Progenitor cell of endocrine pancreas (in vitro differentiated cells): ENCODE results near the gene TEAD1. TPM values are rescaled to one million over a fixed set of nuclear protein-coding genes. Genes with fewer than 3 reads are reported as not detected.
A peak's percentile ranks its signal among the peaks of the same experiment; 100 is the strongest.

Source experiments
- DNase-seq: peaks from one replicate; pipeline ENCODE4 v3.0.0; 2021; ENCODE audit warnings: low spot score; ENCODE audit not compliant: unreplicated experiment
- H3K27ac Mint-ChIP-seq: 2 replicates; pipeline ENCODE4 v1.8.0; 2021; ENCODE audit warnings: mild to moderate bottlenecking, moderate library complexity, mixed read lengths
- H3K27me3 Mint-ChIP-seq: 2 replicates; pipeline ENCODE4 v1.8.0; 2021; ENCODE audit warnings: mixed read lengths
- H3K36me3 Mint-ChIP-seq: 2 replicates; pipeline ENCODE4 v1.8.0; 2022; ENCODE audit warnings: mixed read lengths; ENCODE audit not compliant: insufficient read depth
- H3K4me1 Mint-ChIP-seq: 2 replicates; pipeline ENCODE4 v1.8.0; 2021; ENCODE audit warnings: low read depth, mixed read lengths
- H3K4me3 Mint-ChIP-seq: 2 replicates; pipeline ENCODE4 v1.8.0; 2021; ENCODE audit warnings: low read depth, mild to moderate bottlenecking, moderate library complexity, mixed read lengths
- H3K9me3 Mint-ChIP-seq: 2 replicates; pipeline ENCODE4 v1.8.0; 2021; ENCODE audit warnings: low read depth, mixed read lengths
- total RNA-seq: library from RNA; stranded (reverse); gene quantifications from 2 replicates; pipeline ENCODE4 v1.2.1, GENCODE V29; 2021
- TF ChIP-seq, protein P1 (sequence below): fragments of 200-600 bp; sonication (generic); IDR thresholded peaks from one replicate; pipeline ENCODE4 v1.5.0; 2021; ENCODE audit warnings: antibody characterized with exemption, mild to moderate bottlenecking; ENCODE audit not compliant: unreplicated experiment

TEAD1 gene
- total RNA-seq, 1 donor from 2014 or later, result 92.4 TPM

DNA sequence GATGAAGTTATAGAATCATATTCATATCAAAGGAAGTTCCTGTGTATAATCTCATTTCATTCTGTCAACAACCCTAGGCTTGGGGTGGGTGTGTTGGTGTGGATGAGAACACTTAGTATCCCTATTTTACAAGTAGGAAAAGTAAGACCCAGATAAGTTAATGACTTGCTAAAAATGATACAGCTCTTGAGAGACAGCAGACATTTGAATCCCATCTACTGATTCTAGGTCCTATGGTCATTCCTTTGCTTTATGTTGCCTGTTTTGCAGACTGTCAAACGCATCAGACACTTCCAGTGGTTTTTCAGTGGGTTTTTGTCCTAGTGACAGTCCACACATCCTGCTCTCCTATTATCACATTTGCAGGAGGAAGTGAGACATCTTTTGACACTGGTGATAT is 153.1 kb downstream of the TEAD1 start:
- TF ChIP-seq, protein P1, sequence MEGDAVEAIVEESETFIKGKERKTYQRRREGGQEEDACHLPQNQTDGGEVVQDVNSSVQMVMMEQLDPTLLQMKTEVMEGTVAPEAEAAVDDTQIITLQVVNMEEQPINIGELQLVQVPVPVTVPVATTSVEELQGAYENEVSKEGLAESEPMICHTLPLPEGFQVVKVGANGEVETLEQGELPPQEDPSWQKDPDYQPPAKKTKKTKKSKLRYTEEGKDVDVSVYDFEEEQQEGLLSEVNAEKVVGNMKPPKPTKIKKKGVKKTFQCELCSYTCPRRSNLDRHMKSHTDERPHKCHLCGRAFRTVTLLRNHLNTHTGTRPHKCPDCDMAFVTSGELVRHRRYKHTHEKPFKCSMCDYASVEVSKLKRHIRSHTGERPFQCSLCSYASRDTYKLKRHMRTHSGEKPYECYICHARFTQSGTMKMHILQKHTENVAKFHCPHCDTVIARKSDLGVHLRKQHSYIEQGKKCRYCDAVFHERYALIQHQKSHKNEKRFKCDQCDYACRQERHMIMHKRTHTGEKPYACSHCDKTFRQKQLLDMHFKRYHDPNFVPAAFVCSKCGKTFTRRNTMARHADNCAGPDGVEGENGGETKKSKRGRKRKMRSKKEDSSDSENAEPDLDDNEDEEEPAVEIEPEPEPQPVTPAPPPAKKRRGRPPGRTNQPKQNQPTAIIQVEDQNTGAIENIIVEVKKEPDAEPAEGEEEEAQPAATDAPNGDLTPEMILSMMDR, result no peak
- DNase-seq, result no peak
- peaks cover 71% of the 10 kb centered on the region for H3K4me1 Mint-ChIP-seq
- no peaks in the 10 kb centered on the region for H3K9me3 Mint-ChIP-seq
- H3K27me3 Mint-ChIP-seq, result no peaks in the 10 kb centered on the region
- H3K36me3 Mint-ChIP-seq, result peaks cover 2% of the 10 kb centered on the region
- peak overlapping the region; percentile 98 for H3K27ac Mint-ChIP-seq
- peak overlapping the region; percentile 76 for H3K4me3 Mint-ChIP-seq

DNA sequence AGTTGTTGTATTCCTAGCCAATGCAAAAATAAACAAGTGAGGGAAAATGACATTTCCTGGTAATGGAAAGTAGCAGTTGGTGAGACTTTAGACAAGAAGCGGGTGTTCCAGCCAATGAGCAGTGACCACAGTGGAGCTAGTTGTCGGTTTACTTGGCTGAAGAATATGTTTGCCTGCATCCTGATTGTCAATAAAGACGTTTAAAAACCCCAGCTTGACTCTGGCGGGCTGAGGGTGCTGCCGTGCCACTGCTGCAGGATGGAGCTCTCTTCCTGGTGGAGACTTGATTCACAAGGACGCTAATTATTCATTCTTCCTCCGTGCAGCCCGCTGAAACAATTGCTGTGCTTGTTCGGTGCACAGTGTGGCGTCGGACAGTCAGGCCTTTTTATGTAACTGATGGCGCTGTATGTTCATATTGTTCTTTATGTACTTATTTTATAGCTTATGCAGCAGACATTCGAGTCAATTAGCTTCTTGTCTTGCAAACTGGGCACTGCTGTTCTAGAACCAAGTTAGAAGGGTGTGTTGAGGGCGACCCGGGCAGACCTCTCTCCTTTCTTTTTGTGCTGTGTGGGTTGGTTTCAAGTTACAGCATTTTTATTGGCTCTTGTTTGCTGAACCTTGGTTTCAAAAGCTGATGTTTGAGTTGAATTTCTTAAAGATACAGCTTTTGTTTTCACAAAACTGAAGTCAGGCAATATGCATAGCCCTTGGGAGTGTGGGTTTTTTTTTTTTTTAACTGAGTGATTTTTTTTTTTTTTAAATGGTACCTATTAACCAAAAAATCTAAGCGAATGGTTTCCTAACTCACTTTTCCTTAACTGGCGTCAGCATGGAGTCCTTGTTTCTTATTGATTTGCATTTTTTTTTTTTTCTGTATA is 153.9 kb downstream of the TEAD1 start:
- TF ChIP-seq, protein P1, result no peak
- no peak for DNase-seq
- peaks cover 2% of the 10 kb centered on the region for H3K36me3 Mint-ChIP-seq

DNA sequence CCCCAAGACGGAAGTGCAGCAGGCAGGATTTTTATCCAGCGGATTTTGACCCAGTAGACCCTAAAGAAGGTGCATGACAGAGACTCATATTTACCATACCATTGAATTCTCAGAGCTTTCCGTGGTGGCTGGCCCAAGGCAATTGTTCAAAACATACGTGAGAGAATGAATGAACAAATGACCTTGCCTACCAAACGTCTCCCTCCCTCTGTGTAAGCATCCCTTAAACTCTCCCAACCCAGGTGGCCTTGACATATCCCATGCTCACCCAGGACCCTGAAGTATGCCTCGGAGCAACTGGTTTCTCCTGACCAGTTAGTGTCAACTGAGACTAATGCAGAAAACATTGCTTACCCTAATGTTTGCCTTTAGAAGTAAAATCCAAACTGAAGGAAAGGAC is 154.9 kb downstream of the TEAD1 start:
- Mint-ChIP-seq H3K4me1 (peaks cover 73% of the 10 kb centered on the region), H3K4me3 (peak overlapping the region; percentile 76), H3K27ac (peak overlapping the region; percentile 98), H3K36me3 (peaks cover 2% of the 10 kb centered on the region), H3K27me3 (no peaks in the 10 kb centered on the region), H3K9me3 (peaks cover under 1% of the 10 kb centered on the region)
- TF ChIP-seq, protein P1, result no peak
- DNase-seq, result no peak

More for the DNA sequence above, 153.9 kb downstream of the TEAD1 start:
- Mint-ChIP-seq H3K4me3 (peak overlapping the region; percentile 76), H3K4me1 (peaks cover 73% of the 10 kb centered on the region), H3K27ac (peak overlapping the region; percentile 98), H3K27me3 (no peaks in the 10 kb centered on the region), H3K9me3 (no peaks in the 10 kb centered on the region)

DNA sequence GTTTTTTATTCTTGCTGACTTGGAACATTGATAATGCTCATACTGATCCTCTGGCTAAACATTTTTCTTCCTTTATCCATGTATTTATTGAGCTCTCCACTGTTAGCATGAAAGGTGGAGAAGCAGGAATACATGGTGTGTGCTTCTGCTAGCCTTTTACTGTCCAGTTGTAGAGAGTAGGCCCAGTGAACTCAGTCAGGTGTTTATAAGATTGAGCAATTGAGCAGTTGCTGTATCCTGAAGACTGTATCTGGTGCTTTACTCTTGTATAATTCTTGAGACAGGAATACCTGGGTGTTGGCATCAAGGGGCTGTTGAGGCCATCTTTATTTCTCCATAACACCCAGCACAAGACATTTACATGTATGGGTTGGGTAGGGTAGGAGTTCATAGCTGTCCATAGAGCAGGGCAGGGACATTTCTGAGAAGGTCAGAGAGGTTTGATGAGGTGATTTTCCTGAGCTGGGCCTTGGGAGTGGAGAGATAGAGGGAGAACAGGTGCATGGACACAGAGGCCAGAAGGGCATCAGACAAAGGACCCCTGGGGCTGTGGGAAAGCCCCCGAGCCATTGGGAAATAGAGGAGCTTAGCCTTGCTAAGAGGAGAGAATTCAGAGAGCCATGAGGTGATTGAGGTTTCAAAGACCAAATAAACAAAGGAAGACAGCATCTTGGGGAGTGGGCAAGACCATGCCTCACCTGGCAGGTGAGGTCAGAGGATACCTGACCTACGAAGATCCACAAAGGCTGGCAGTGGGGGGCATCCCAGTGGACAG is 155.5 kb downstream of the TEAD1 start:
- no peak overlapping the region for H3K4me3 Mint-ChIP-seq
- no peaks in the 10 kb centered on the region for H3K27me3 Mint-ChIP-seq
- TF ChIP-seq, protein P1, result no peak
- H3K9me3 Mint-ChIP-seq, result peaks cover 3% of the 10 kb centered on the region
- no peak for DNase-seq
- peaks cover 2% of the 10 kb centered on the region for H3K36me3 Mint-ChIP-seq
- peaks cover 69% of the 10 kb centered on the region for H3K4me1 Mint-ChIP-seq
- peak overlapping the region; percentile 98 for H3K27ac Mint-ChIP-seq

DNA sequence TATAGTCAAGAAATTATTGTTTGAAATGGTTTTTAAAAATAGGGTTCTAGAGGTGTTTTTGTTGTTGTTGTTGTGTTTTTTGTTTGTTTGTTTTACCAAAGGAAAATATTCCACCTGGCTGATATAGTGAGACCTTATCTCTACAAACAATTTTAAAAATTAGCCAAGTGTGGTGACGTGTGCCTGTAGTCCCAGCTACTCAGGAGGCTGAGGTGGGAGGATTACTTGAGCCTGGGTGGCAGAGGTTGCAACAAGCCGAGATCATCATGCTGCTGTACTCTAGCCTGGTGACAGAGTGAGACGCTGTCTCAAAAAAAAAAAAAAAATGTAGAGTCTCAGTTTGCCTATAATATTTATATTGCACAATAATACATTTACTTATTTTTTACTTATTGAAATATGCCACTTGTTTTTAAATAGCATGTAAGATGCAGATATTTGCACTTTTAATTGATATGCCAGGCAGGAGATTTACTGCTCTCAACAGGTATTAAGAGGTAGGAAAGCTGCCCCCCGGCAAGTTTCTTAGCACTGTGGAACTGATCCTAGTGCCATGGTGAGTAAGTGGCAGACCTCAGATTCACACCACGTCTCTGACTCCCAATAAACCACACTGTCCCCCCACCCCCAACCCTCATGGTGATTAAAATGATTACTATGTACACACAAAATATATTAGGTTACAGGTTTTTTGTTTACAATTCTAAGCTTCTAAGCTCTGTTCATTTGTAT is 157.4 kb downstream of the TEAD1 start:
- no peak for DNase-seq
- Mint-ChIP-seq H3K27me3 (no peaks in the 10 kb centered on the region), H3K36me3 (peaks cover 10% of the 10 kb centered on the region), H3K9me3 (peaks cover 11% of the 10 kb centered on the region), H3K4me1 (peaks cover 64% of the 10 kb centered on the region), H3K4me3 (no peak overlapping the region), H3K27ac (peak overlapping the region; percentile 39)
- TF ChIP-seq, protein P1, result no peak
